Osteocyte (in vitro differentiated cells): ENCODE results near the gene VWC2L. TPM values are rescaled to one million over a fixed set of nuclear protein-coding genes. Genes with fewer than 3 reads are reported as not detected.

Experiments used
- DNase-seq: peaks from one replicate; pipeline ENCODE4 v3.0.0; 2021; ENCODE audit warnings: mixed read lengths; ENCODE audit not compliant: unreplicated experiment; ENCODE audit errors: extremely low spot score
- H3K27ac Mint-ChIP-seq: one replicate; pipeline ENCODE4 v1.8.0; 2021; ENCODE audit warnings: mild to moderate bottlenecking, mixed read lengths; ENCODE audit not compliant: unreplicated experiment
- H3K27me3 Mint-ChIP-seq: one replicate; pipeline ENCODE4 v1.8.0; 2021; ENCODE audit warnings: mixed read lengths; ENCODE audit not compliant: unreplicated experiment
- H3K36me3 Mint-ChIP-seq: one replicate; pipeline ENCODE4 v1.8.0; 2021; ENCODE audit warnings: mixed read lengths; ENCODE audit not compliant: unreplicated experiment
- H3K4me1 Mint-ChIP-seq: one replicate; pipeline ENCODE4 v1.8.0; 2021; ENCODE audit warnings: mixed read lengths; ENCODE audit not compliant: unreplicated experiment
- H3K4me3 Mint-ChIP-seq: one replicate; pipeline ENCODE4 v1.8.0; 2021; ENCODE audit warnings: mild to moderate bottlenecking, moderate library complexity, mixed read lengths; ENCODE audit not compliant: unreplicated experiment
- H3K9me3 Mint-ChIP-seq: one replicate; pipeline ENCODE4 v1.8.0; 2021; ENCODE audit warnings: mixed read lengths; ENCODE audit not compliant: unreplicated experiment
- CTCF ChIP-seq: fragments of 200-600 bp; sonication (generic); IDR thresholded peaks from 2 replicates; pipeline ENCODE4 v1.5.0; 2021; ENCODE audit warnings: antibody characterized with exemption, mild to moderate bottlenecking, moderate library complexity
- total RNA-seq: library from RNA; stranded (reverse); gene quantifications from 2 replicates; pipeline ENCODE4 v1.2.1, GENCODE V29; 2021

Gene VWC2L
- total RNA-seq, 1 donor from 2014 or later = not detected

GRCh38 chr2:214575030-214575429 is 164.2 kb downstream of the VWC2L start:
- H3K9me3 Mint-ChIP-seq = no peaks in the 10 kb centered on the region

DNA sequence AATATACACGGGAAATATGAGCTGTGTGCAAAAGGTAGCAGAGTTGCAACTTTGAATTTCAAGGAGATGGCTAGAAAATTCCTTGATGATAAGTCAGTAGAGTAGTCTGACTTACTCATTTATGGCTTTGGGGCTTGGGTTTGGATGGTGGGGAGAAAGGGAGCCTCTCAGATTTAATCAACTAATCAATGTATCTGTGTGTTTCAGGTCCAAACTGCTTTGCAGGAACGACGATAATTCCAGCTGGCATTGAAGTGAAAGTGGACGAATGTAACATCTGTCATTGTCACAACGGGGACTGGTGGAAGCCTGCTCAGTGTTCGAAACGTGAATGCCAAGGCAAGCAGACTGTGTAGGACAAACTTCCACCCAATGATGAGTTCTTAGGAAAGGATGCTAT is 164.6 kb downstream of the VWC2L start:
- H3K27ac Mint-ChIP-seq = no peak overlapping the region
- no peak overlapping the region for H3K4me3 Mint-ChIP-seq
- no peaks in the 10 kb centered on the region for H3K36me3 Mint-ChIP-seq
- no peaks in the 10 kb centered on the region for H3K27me3 Mint-ChIP-seq
- no peak for DNase-seq
- peaks cover 12% of the 10 kb centered on the region for H3K4me1 Mint-ChIP-seq
- no peaks in the 10 kb centered on the region for H3K9me3 Mint-ChIP-seq
- TF ChIP-seq CTCF = no peak

More at GRCh38 chr2:214575030-214575429, 164.2 kb downstream of the VWC2L start:
- Mint-ChIP-seq H3K27ac (no peak overlapping the region), H3K4me3 (no peak overlapping the region), H3K36me3 (no peaks in the 10 kb centered on the region), H3K27me3 (no peaks in the 10 kb centered on the region), H3K4me1 (peaks cover 12% of the 10 kb centered on the region)
- DNase-seq = no peak
- no peak for TF ChIP-seq CTCF

DNA sequence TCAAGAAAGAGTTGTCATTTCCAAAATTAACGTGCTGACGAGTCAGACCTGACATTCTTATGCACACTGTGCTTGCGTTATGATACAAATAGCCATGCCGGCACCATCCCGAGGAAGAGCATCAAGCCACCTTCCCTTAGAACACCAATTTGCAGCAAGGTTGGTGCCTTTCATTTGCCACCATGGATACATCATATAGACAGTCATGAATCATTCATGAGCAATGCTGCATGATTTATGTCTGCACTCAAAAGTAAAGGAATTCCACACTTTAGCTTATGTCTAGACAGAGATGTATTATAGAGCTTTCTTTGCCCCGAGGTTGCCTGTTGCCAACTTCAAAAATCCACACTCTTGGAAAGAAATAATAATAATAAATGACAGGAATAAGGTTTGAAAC is 166.9 kb downstream of the VWC2L start:
- no peak for TF ChIP-seq CTCF
- Mint-ChIP-seq H3K9me3 (no peaks in the 10 kb centered on the region), H3K4me3 (no peak overlapping the region), H3K36me3 (no peaks in the 10 kb centered on the region), H3K27ac (no peak overlapping the region), H3K27me3 (no peaks in the 10 kb centered on the region), H3K4me1 (peaks cover 12% of the 10 kb centered on the region)
- DNase-seq = no peak

- TF ChIP-seq CTCF = no peak
- no peaks in the 10 kb centered on the region for H3K9me3 Mint-ChIP-seq
- DNase-seq = no peak
- no peaks in the 10 kb centered on the region for H3K27me3 Mint-ChIP-seq
- peaks cover 12% of the 10 kb centered on the region for H3K4me1 Mint-ChIP-seq
- no peak overlapping the region for H3K27ac Mint-ChIP-seq
- no peak overlapping the region for H3K4me3 Mint-ChIP-seq
- H3K36me3 Mint-ChIP-seq = no peaks in the 10 kb centered on the region
Measured at GRCh38 chr2:214578442-214578841, 167.6 kb downstream of the VWC2L start.

DNA sequence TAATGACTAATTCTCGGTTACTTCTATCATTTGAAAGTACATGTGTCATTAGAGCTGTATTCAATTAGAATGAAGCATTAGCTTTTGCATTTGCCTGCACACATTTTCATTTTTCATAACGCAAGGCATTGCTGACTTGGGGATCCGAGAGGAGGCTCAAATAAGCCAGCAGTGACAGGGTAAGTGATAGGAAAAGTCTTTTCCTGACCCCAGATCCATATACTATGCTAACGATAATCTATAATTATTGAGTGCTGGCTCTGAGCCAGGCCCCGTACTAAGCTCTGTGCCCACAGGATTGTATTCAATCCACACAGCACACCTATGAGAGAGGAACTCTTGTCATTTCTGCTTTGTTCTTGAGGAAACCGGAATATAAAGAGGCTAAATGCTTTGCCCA is 168.2 kb downstream of the VWC2L start:
- H3K27me3 Mint-ChIP-seq = no peaks in the 10 kb centered on the region
- no peak overlapping the region for H3K27ac Mint-ChIP-seq
- H3K4me1 Mint-ChIP-seq = peaks cover 12% of the 10 kb centered on the region
- no peaks in the 10 kb centered on the region for H3K36me3 Mint-ChIP-seq
- no peak for DNase-seq
- H3K4me3 Mint-ChIP-seq = no peak overlapping the region
- no peak for TF ChIP-seq CTCF
- no peaks in the 10 kb centered on the region for H3K9me3 Mint-ChIP-seq
